Measurements from ENCODE around the gene CLN3. TPM values are rescaled to one million over a fixed set of nuclear protein-coding genes. Genes with fewer than 3 reads are reported as not detected.
"Not testable (repeated sequence)": the region's sequence is repeated elsewhere in the genome, so short reads cannot be mapped to it uniquely, and the experiment has no call there.

CLN3 gene
- total RNA-seq, 1 experiment from 2014 or later, result 16.0 TPM

- no peak for DNase-seq (ENCODE audit: low read depth)
Observed at GRCh38 chr16:28513484-28514181, 21.8 kb upstream of the CLN3 start.

- no peak for DNase-seq (ENCODE audit: low read depth)
Observed at GRCh38 chr16:28511801-28512789, 20.2 kb upstream of the CLN3 start.

GRCh38 chr16:28511031-28511430 lies 19.2 kb upstream of the CLN3 start:
- DNase-seq (ENCODE audit: low read depth), result no peak

- DNase-seq (ENCODE audit: low read depth), result no peak
Observed at GRCh38 chr16:28505489-28506137, 13.7 kb upstream of the CLN3 start.

GRCh38 chr16:28504707-28505404 lies 13.0 kb upstream of the CLN3 start:
- no peak for DNase-seq (ENCODE audit: low read depth)

GRCh38 chr16:28503470-28504259 lies 11.8 kb upstream of the CLN3 start:
- no peak for DNase-seq (ENCODE audit: low read depth)

- no peak for DNase-seq (ENCODE audit: low read depth)
Observed at GRCh38 chr16:28502290-28502689, 10.4 kb upstream of the CLN3 start.

GRCh38 chr16:28501258-28502232 lies 9.7 kb upstream of the CLN3 start:
- DNase-seq (ENCODE audit: low read depth), result no peak

GRCh38 chr16:28500476-28501180 lies 8.8 kb upstream of the CLN3 start:
- not testable (repeated sequence) for DNase-seq (ENCODE audit: low read depth)

- DNase-seq (ENCODE audit: low read depth), result no peak
Observed at GRCh38 chr16:28499854-28500253, 8.0 kb upstream of the CLN3 start.

- no peak for DNase-seq (ENCODE audit: low read depth)
Observed at GRCh38 chr16:28498666-28499381, 7.0 kb upstream of the CLN3 start.

GRCh38 chr16:28497861-28498599 lies 6.2 kb upstream of the CLN3 start:
- no peak for DNase-seq (ENCODE audit: low read depth)

GRCh38 chr16:28497386-28497785 lies 5.5 kb upstream of the CLN3 start:
- no peak for DNase-seq (ENCODE audit: low read depth)

- no peak for DNase-seq (ENCODE audit: low read depth)
Observed at GRCh38 chr16:28496844-28497243, 5.0 kb upstream of the CLN3 start.

- no peak for DNase-seq (ENCODE audit: low read depth)
Observed at GRCh38 chr16:28495795-28496749, 4.2 kb upstream of the CLN3 start.

- DNase-seq (ENCODE audit: low read depth), result no peak
Observed at GRCh38 chr16:28495098-28495793, 3.4 kb upstream of the CLN3 start.
